Suprapubic skin (tissue), 4 donors: ENCODE data around the gene PMM1. TPM values are rescaled to one million over a fixed set of nuclear protein-coding genes. Genes with fewer than 3 reads are reported as not detected.

ENCODE experiments used
- DNase-seq, 2 donors: peaks; one replicate each; pipeline ENCODE4 v3.0.0-alpha.2; 2019; ENCODE audit warnings: low spot score in 2 of 2
- H3K27ac ChIP-seq: fragments of 200-600 bp; sonication (generic); one replicate; pipeline ENCODE4 v1.5.1; 2019
- H3K27me3 ChIP-seq: fragments of 200-600 bp; sonication (generic); one replicate; pipeline ENCODE4 v1.5.1; 2019
- H3K36me3 ChIP-seq: fragments of 200-600 bp; sonication (generic); one replicate; pipeline ENCODE4 v1.5.1; 2019
- H3K4me1 ChIP-seq: fragments of 200-600 bp; sonication (generic); one replicate; pipeline ENCODE4 v1.5.1; 2019
- H3K4me3 ChIP-seq: fragments of 200-600 bp; sonication (generic); one replicate; pipeline ENCODE4 v1.5.1; 2019; ENCODE audit warnings: mild to moderate bottlenecking
- H3K9me3 ChIP-seq: fragments of 200-600 bp; sonication (generic); one replicate; pipeline ENCODE4 v1.5.1; 2019
- CTCF ChIP-seq, 2 donors: fragments of 200-600 bp in 1 of 2; fragments of 450-650 bp in 1 of 2; sonication (generic) in 1 of 2; IDR thresholded peaks; one replicate each; pipeline ENCODE4 v1.5.1; 2016 to 2019; ENCODE audit warnings: antibody characterized with exemption in 2 of 2, mild to moderate bottlenecking in 1 of 2, moderate library complexity in 1 of 2
- EP300 ChIP-seq: sonication (generic); formaldehyde crosslinking; IDR thresholded peaks from one replicate; pipeline ENCODE4 v1.6.1; 2017; ENCODE audit warnings: antibody characterized with exemption
- POLR2A ChIP-seq, 2 donors: fragments of 450-650 bp; IDR thresholded peaks; one replicate each; pipeline ENCODE4 v1.6.1; 2017; ENCODE audit warnings: antibody characterized with exemption in 2 of 2, mild to moderate bottlenecking in 2 of 2, moderate library complexity in 2 of 2
- POLR2AphosphoS5 ChIP-seq, 3 donors: sonication (generic); formaldehyde crosslinking; IDR thresholded peaks; one replicate each; pipeline ENCODE4 v1.6.1; 2017; ENCODE audit warnings: antibody characterized with exemption in 3 of 3
- WGBS: methylation state at CpG from one replicate; pipeline ENCODE4 v1.1.5; 2018; 5-methylcytosine and 5-hydroxymethylcytosine counted together
- total RNA-seq, 4 donors: library from RNA; depleted of rRNA; stranded (reverse); fragments of >200 nt; gene quantifications; one replicate each; pipeline ENCODE4 v1.1.0, GENCODE V29; 2016

The PMM1 gene
- total RNA-seq, 4 donors from 2014 or later = 35.7 to 48.5 (median 40.8) TPM

GRCh38 chr22:41567512-41567768 is 22.2 kb downstream of the PMM1 start:
- Histone ChIP-seq H3K27me3 (no peaks in the 10 kb centered on the region), H3K4me3 (no peak overlapping the region), H3K9me3 (no peaks in the 10 kb centered on the region), H3K27ac (no peak overlapping the region), H3K36me3 (no peaks in the 10 kb centered on the region), H3K4me1 (no peaks in the 10 kb centered on the region)
- DNase-seq = no peak
- no peak for TF ChIP-seq POLR2A (IDR thresholded peaks at IDR 0.05)
- no peak for TF ChIP-seq EP300
- TF ChIP-seq CTCF (IDR thresholded peaks at IDR 0.05) = no peak
- TF ChIP-seq POLR2AphosphoS5 (IDR thresholded peaks at IDR 0.05) = no peak
- 81% methylated on average over 3 of the region's 3 CpGs for WGBS

- H3K27ac ChIP-seq = no peak overlapping the region
Measured at GRCh38 chr22:41565403-41566054, 24.1 kb downstream of the PMM1 start.

GRCh38 chr22:41564563-41564962 is 25.1 kb downstream of the PMM1 start:
- Histone ChIP-seq H3K4me1 (no peaks in the 10 kb centered on the region), H3K27me3 (peaks cover 12% of the 10 kb centered on the region), H3K9me3 (no peaks in the 10 kb centered on the region), H3K27ac (no peak overlapping the region), H3K36me3 (no peaks in the 10 kb centered on the region), H3K4me3 (no peak overlapping the region)
- DNase-seq = no peak
- TF ChIP-seq POLR2A (IDR thresholded peaks at IDR 0.05) (no peak), POLR2AphosphoS5 (IDR thresholded peaks at IDR 0.05) (no peak), CTCF (IDR thresholded peaks at IDR 0.05) (no peak), EP300 (no peak)
- 83% methylated on average over 8 of the region's 8 CpGs for WGBS

More at GRCh38 chr22:41565403-41566054, 24.1 kb downstream of the PMM1 start:
- Histone ChIP-seq H3K36me3 (no peaks in the 10 kb centered on the region), H3K4me1 (no peaks in the 10 kb centered on the region), H3K9me3 (no peaks in the 10 kb centered on the region), H3K27me3 (peaks cover 6% of the 10 kb centered on the region), H3K4me3 (no peak overlapping the region)
- no peak for DNase-seq
- 55% methylated on average over 8 of the region's 8 CpGs for WGBS
- TF ChIP-seq EP300 = no peak
- TF ChIP-seq POLR2A (IDR thresholded peaks at IDR 0.05) = no peak
- TF ChIP-seq CTCF (IDR thresholded peaks at IDR 0.05) = no peak
- TF ChIP-seq POLR2AphosphoS5 (IDR thresholded peaks at IDR 0.05) = no peak

GRCh38 chr22:41563051-41563711 is 26.5 kb downstream of the PMM1 start:
- Histone ChIP-seq H3K27ac (no peak overlapping the region), H3K4me3 (no peak overlapping the region), H3K4me1 (no peaks in the 10 kb centered on the region), H3K9me3 (no peaks in the 10 kb centered on the region), H3K36me3 (no peaks in the 10 kb centered on the region), H3K27me3 (peaks cover 16% of the 10 kb centered on the region)
- no peak for TF ChIP-seq CTCF (IDR thresholded peaks at IDR 0.05)
- no peak for TF ChIP-seq POLR2AphosphoS5 (IDR thresholded peaks at IDR 0.05)
- TF ChIP-seq POLR2A (IDR thresholded peaks at IDR 0.05) = no peak
- TF ChIP-seq EP300 = no peak
- WGBS = 61% methylated on average over 10 of the region's 10 CpGs
- no peak for DNase-seq

GRCh38 chr22:41562461-41562860 is 27.2 kb downstream of the PMM1 start:
- H3K4me1 ChIP-seq = peaks cover 2% of the 10 kb centered on the region
- TF ChIP-seq CTCF (IDR thresholded peaks at IDR 0.05) = no peak
- TF ChIP-seq EP300 = no peak
- no peaks in the 10 kb centered on the region for H3K36me3 ChIP-seq
- DNase-seq = no peak
- H3K27me3 ChIP-seq = peaks cover 21% of the 10 kb centered on the region
- H3K27ac ChIP-seq = peak overlapping the region; percentile 24
- H3K9me3 ChIP-seq = no peaks in the 10 kb centered on the region
- H3K4me3 ChIP-seq = no peak overlapping the region
- WGBS = 82% methylated on average over 3 of the region's 4 CpGs
